CD4-positive, alpha-beta T cell treated with Interleukin-2 at 100 ng/mL for 4 hours (primary cell): ENCODE measurements around the gene LCN12.

Source experiments
- DNase-seq: peaks from one replicate; pipeline ENCODE4 v3.0.0-alpha.2; 2020; ENCODE audit warnings: low spot score

LCN12 gene, protein sequence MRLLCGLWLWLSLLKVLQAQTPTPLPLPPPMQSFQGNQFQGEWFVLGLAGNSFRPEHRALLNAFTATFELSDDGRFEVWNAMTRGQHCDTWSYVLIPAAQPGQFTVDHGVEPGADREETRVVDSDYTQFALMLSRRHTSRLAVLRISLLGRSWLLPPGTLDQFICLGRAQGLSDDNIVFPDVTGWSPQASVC

DNA sequence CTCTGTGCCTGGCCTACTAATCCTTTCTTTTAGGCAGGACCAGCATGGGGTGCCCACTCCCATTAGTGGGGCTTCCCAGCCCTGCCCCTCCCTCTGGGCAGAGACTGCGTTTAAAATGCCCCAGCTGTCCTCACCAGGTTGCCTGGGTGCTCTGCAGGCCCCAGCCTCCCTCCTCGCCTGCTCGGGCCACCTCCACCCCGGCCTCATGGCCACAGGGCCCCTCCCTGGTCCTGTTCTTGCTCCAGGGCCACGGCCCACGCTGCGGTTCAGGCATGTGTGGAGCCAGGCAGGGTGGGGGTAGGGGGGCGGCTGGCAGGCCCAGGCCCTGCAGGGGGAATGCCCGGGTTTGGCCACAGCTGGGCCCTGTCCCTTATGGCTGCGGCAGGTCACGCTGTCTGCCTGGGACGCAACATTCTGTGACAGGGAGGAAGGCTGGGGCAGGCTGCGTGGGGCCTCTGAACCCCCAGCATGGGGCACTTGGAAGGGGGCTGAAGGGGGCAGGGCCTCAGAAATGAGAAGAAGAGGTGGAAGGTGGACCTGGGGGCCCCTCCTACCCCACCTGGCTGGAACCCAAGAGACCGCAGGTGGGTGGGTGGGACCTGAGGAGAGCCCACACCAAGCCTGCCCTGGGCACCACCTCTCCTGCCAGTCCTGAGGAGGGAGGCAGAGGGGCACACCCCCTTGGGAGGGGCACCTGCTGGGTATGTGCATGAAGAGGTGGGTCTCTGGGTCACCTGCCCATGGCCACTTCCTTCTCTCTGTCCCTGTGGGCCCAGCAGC lies at the start of gene LCN12:
Gene LCN12 (plus strand): TSS at position 733 of the 780 bp plus-strand sequence. CDS start 55 bp downstream, outside the sequence.
- no peak for DNase-seq

DNA sequence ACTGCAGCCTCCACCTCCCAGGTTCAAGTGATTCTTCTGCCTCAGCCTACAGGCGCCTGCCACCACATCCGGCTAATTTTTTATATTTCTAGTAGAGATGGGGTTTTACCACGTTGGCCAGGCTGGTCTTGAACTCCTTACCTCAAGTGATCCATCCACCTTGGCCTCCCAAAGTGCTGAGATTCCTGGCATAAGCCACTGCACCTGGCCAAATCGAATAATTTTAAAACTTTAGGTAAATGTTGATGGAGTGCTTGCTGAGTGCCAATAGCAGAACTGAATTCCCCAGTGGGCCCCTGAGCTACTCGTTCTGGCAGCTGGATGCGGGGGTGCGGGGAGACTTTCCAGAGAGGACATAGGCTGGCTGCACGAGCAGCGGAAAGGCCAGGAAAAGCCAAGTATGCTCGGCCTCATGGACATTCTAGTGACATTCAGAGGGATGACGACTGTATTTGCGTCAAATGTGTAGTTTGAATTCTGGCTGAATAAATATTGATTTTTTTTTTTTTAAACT lies 49.0 kb upstream of the LCN12 start:
- DNase-seq: peak; percentile 33

DNA sequence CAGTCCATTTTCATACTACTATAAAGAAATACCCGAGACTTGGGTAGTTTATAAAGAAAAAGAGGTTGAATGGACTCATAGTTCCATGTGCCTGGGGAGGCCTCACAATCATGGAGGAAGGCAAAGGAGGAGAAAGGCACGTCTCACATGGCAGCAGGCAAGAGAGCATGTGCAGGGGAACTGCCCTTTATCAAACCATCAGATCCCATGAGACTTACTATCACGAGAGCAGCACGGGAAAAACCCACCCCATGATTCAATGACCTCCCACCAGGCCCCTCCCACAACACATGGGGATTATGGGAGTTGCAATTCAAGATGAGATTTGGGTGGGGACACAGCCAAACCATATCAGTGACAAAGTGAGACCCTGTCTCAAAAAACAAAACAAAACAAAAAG lies 45.8 kb upstream of the LCN12 start:
- DNase-seq: no peak

DNA sequence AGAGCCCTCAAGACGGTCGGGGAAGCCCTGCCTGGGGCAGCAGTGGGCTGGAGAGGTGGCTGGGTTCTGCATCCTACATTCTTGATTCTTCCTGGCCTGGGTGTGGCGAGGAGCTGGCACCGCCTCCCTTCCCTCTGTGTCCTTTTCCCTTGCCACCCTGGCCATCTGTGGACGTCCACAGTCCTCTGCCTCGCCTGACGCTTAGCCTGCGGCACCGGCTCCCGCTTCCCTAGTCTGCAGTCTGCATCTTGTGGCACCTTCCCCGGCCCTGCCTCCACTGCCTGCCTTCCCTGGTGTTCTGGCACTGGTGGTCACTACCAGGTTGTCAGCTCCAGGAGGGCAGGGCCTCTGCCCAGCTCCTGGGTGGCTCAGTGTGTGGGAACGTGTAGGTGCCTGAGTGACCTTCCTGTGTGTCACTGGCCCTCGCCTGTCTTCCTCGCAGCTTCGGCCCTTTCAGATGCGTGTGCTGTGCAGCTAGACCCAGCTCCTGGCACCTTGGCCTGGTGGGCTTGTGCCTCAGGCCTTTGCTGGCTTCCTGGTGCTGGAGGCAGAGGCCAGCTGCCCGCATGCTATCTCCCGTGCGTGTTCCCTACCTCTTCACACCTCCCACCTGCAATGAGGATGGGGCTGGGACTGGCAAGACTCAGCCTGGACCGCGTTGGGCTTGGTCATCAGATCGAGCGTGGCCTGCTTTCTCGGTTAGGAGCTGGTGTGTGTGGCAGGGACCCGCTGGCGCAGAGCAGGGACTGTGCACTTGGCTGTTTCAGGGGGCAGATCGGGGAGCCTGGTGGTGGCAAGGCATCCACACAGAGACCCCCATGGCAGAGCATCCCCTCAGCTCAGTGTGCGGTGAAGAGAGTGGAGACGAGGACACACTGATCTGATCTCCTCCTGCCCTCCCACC lies 44.8 kb upstream of the LCN12 start:
- DNase-seq: no peak

DNA sequence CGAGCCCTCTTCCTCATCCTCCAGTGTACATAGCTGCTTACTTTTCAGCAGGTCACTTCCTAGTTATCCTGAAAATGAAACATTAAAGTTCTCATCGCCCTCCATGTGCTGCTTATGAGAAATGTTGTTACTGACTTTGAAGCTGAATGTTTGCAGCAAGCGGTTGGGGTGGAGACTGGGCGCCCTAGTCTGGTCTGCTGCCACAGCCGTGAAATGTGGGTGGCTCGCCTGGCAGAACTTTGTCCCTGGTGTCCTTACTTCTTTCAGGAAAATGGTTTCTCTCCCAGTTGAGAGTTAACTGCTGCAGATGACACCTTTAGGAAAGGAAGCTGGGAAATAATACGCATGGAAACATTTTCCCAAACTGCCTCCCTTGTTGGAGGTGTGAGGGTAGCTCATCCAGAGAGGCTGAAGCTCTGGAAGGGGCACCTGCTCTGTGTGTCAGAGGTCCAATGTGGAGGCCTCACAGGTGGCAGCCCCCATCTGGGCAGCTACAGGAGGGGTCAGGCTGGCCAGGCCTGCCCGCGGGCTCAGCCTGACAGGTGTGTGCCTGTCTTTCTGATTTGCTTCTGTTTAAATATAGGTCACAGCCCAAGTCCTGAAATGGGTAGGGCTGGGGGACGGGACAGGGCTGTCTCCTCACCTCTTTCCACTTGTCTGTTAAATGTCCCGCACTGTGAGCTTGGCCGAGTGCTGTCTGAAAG lies 41.7 kb upstream of the LCN12 start:
- DNase-seq: no peak

DNA sequence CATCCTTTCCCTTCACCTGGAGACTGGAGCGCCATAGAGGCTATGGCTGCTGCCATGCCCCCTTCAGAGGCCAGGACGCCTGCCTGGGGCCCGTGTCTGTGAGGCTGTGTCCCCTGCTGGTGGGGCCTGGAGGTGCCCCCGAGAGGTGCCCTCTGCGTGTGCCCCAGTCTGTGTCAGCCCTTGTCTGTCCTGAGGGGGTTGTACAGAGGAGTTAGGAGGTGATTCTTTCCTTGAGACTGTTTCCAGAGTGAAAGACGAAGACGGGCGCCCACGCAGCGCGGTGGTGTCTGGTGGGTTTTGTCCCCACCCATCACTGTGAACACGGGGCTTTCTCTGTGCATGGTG lies 41.2 kb upstream of the LCN12 start:
- no peak for DNase-seq

DNA sequence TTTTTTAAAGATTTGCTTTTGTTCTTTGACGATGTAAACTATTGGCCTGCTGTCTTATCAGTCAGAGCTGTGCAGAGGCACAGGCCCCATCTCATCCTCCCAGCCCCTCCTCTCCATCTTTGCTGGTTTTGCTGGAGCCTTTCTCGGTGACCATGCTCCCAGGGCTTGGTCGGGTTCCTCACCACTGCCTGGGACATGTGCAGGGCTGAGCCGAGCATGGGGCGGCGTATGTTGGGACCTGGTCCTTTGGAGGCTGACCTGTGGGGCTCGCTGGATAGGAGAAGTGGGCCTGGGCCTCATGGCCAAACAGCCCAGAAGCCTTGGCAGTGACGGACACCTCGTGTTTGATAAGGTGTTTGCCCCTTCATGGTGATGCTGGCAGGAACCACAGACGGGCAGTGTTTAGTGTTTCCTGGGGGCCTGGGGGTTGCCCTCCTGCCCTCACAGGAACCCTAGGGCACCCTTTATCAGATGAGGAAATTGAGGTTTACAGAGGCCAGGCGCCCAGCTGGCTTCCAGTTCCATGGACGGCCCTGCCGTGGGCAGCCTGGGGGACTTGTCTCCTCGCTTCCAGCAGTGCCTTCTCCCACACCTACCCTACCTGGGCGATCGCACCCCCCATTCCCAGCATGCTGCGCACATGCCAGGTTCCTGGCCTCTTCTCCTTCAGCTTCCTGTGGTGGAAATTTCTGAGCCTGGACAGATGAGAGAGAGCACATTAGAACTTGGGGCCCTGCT lies 38.2 kb upstream of the LCN12 start:
- DNase-seq: no peak

DNA sequence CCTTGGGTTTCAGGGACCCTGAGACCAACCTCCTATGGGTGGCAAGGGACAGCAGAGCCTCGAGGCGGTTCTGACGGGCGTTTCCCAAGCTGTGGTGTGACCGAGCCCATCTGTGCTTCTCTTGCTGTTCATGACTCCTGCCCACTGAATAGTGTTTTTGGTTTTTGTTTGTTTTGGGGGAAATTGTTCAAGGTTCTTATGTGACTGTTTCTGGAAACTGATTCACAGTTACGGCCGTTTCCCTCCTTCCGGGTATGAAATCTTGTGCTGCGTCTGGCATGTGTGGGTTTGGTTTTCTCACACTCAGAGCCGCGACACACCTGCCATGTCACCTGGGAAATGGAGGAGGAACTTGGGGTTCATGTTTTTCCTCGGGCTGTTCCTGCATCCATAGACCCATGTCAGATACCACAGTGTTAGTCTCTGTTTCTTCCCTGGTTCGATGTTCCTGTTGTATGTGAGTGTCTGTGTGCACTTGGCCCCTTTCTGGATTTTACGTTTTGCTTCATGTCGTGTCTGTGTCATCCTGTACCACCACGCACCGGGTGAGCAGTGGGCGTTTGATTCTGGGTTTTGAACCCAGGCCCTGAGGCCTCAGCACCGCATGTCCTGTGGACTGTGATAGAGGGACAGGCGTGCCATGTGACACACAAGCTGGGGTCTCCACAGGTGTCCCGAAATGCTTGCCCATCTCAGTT lies 36.3 kb upstream of the LCN12 start:
- DNase-seq: no peak

DNA sequence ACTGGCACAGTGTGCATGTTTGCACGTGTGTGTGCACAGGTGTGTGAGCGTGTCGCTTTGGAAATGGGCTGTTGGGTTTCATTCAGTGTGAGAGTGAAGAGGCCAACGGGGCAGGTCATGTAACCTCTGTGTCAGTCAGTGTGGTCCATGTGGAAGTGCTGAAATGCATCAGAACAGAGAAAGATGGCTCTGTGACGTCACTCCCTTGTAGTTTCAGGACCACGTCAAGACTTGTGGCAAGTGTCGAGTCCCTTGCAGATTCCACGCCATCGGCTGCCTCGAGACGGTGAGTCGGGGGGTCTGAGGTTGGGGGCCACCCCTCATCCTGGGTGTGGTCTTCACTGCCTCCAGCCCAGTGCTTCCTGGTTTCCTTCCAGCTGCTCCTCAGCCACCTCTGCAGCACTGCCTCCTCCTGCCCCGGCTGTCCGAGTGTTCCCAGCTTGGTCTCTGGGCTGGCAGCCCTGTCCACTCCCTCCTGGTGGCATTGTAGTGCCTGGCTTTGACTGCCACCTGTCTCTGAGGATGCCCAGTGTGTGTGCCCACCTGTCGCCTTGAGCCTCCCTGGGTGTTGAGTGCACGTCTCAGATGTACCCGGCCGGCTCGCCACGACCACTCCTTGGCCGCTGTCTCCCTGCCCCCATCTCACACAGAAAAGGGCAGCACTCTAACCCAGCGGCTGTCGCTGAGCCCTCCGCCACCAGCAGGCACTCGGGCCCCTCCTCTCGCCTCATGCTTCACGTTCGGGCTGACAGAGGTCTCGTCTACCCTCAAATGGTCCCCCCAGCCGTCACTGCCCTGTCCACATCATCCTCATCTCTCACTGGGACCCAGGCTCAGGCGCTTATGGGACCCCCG lies 35.5 kb upstream of the LCN12 start:
- DNase-seq: no peak

DNA sequence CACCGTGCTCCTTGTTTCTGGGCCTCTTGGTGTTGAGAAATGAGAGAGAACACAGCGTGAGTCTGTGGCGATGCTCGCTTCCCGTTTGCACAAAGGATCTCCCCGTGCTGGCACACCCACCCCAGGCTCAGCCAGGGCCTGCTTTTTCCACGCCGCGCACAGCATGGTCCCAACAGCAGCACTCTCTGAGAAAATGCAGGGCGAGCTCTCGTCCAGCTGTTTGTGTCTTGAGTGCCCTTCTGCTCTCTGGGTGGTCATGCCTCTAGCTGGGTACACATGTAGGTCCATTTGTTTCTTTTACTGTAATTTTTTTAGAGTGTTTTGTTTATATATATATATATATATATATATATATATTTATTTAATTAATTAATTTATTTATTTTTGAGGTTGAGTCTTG lies 34.2 kb upstream of the LCN12 start:
- DNase-seq: no peak

DNA sequence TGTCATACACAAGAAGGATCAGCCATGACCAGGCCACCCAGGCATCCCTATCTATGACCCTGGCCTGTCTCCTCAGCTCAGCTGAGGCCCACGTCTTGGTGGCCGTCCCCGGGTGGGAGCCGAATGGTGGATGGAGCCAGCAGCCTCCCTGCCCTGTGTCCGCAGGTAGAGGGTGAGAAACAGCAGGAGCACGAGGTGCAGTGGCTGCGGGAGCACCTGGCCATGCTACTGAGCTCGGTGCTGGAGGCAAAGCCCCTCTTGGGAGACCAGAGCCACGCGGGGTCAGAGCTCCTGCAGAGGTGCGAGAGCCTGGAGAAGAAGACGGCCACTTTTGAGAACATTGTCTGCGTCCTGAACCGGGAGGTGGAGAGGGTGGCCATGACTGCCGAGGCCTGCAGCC lies 32.0 kb upstream of the LCN12 start:
- DNase-seq: no peak

DNA sequence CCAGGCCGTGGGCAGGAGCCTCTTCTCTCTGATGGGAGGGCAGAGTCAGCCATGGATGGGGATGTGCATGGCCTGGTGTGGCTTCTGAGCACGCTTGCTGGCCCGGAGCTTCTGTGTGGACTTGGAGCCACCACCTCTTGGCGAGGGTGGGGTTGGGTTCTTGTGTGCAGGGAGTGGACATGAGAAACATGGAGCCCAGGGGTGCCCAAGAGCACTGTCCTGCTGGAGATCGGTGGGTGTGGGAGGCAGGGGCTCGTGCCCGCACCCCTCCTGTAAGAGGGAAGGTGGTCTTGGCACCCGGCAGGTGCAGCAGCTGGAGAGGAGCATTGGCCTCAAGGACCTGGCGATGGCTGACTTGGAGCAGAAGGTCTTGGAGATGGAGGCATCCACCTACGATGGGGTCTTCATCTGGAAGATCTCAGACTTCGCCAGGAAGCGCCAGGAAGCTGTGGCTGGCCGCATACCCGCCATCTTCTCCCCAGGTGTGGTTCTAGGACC lies 31.3 kb upstream of the LCN12 start:
- DNase-seq: no peak

DNA sequence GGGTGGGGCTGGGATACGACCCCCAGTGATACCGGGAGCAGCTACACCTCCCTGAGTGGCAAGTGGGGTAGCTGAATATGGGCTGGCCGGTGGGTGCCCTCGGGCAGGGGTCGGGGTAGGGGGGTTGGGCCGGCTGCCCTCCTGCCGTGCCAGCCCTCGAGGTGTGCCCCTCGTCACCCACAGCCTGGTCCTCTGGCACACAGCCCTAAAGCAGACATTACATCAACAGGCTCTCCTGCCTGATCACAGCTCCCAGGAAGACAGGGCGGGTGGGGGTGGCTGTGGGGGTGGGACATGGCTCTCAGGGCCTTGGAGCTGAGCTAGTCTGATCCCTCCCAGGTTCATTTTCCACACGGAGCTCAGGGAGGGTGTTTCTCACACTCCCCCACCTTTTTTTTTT lies 30.8 kb upstream of the LCN12 start:
- no peak for DNase-seq

DNA sequence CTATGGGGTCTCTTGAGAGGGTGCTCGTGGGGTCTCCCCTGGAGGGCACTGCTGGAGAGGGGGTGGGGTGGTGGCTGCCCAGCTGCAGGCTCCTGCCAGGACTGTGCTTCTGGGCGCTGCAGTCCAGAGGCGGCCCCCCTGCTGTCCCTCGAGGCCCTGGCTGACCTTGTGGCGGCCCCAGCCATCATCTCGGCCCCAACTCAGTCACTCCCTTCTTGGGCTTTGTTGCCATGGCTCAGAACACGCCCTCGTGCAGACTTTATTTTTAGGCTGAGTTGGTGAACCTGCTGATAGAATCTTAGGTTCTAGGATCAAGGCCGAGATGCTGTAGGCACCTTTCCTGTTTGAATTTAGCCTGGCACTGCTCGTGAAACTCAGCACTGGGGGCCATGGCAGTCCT lies 30.4 kb upstream of the LCN12 start:
- no peak for DNase-seq

DNA sequence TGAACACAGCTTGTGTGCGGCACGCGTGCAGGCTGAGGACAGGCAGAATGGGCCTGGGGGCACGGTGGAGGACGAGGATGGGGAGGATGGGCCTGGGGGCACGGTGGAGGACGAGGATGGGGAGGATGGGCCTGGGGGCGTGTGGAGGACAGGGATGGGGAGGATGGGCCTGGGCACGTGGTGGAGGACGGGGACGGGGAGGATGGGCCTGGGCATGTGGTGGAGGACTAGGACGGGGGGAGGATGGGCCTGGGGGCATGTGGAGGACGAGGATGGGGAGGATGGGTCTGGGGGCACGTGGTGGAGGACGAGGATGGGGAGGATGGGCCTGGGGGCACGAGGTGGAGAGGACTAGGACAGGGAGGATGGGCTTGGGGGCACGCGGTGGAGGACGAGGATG lies 29.5 kb upstream of the LCN12 start:
- no peak for DNase-seq

DNA sequence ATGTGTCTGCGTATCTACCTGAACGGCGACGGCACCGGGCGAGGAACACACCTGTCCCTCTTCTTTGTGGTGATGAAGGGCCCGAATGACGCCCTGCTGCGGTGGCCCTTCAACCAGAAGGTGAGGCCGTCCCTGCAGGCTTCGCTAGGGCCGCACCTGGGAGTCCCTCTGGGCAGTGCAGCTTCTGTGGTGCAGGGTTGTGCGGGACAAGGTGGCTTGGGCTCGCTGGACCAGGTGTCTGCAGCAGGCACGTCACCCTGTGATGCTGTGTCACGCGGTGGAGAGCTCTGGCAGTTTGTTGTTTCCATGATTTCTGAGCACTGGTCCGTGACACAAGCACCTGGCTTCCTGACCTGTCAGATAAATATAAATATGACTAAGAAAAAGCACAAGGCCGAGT lies 28.2 kb upstream of the LCN12 start:
- no peak for DNase-seq

DNA sequence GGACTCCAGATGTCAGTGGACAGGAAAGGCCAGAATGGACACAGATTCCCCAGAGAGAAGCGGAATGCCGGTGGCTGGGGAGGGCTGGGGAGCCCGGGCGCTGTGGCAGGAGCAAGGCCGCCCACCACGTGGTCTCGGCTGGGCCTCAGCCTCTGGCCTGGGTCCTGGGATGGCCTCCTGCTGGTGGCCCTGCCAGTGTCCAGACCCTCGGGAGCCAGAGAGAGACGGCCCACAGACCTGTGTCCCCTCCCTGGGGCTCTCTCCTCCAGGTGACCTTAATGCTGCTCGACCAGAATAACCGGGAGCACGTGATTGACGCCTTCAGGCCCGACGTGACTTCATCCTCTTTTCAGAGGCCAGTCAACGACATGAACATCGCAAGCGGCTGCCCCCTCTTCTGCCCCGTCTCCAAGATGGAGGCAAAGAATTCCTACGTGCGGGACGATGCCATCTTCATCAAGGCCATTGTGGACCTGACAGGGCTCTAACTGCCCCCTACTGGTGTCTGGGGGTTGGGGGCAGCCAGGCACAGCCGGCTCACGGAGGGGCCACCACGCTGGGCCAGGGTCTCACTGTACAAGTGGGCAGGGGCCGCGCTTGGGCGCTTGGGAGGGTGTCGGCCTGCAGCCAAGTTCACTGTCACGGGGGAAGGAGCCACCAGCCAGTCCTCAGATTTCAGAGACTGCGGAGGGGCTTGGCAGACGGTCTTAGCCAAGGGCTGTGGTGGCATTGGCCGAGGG lies 26.5 kb upstream of the LCN12 start:
- DNase-seq: no peak

DNA sequence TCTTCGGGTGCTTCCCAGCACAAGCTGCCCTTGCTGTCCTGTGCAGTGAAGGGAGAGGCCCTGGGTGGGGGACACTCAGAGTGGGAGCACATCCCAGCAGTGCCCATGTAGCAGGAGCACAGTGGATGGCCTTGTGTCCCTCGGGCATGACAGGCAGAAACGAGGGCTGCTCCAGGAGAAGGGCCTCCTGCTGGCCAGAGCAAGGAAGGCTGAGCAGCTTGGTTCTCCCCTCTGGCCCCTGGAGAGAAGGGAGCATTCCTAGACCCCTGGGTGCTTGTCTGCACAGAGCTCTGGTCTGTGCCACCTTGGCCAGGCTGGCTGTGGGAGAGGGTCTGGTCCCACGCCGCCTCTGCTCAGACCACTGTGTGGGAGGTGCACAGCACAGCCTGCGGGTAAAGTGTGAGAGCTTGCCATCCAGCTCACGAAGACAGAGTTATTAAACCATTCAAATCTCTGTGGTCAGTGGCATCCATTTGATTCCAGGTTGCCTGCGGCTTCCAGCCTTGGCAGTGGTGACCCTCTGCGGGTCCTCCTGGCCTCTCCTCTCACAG lies 25.8 kb upstream of the LCN12 start:
- no peak for DNase-seq

DNA sequence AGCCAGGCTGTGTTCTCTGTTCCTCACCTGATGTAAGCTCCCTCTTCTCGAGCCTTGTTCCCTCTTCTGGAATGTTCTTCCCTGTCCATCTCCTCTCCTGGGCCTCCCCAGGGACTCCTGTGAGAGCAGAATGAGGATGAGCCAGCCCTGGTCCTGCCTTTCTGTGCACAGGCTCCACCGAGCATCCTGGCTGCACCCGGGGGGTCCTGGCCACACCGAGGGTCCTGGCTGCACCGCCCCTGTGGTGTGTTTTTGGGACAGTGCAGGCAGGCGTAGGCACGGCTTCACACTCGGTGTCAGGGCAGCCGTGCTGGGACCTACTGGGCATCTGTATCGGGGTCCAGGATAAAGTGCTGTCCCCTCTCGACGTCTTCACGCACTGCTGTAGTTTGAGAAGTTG lies 25.3 kb upstream of the LCN12 start:
- DNase-seq: no peak
